Lower leg skin (tissue), 3 donors: ENCODE results near the gene ARL5C.

Experiments
- CTCF ChIP-seq, 3 donors: fragments of 450-650 bp; IDR thresholded peaks; one replicate each; pipeline ENCODE4 v1.5.1; 2016; ENCODE audit warnings: antibody characterized with exemption in 3 of 3, mild to moderate bottlenecking in 3 of 3, moderate library complexity in 2 of 3
- POLR2A ChIP-seq, 2 donors: fragments of 450-650 bp; IDR thresholded peaks; one replicate each; pipeline ENCODE4 v1.6.1; 2016 to 2017; ENCODE audit warnings: antibody characterized with exemption in 2 of 2, mild to moderate bottlenecking in 1 of 2, moderate library complexity in 1 of 2

GRCh38 chr17:39183720-39184119 lies 17.8 kb upstream of the ARL5C start:
- TF ChIP-seq CTCF (IDR thresholded peaks at IDR 0.05) (no peak), POLR2A (IDR thresholded peaks at IDR 0.05) (no peak)
